ENCODE results near the gene INPP4B.

INPP4B gene

DNA sequence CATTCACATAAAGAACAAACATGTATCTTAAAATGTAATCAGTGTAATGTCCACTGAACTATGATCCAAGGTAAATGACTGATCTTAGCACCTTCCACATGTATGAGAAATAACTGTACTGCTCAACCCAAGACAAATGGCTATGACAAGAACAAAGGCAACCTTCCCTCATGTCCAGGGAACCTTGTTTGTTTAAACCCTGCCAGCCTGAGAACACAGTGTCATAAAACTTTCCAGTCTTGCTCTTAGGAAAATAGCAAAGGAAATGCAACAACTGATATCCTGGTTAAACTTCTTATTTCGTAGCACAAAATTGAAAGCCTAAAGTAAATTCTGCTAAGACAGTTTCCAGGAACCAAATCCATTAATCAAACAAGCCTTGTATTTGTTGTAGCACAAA is 715.4 kb downstream of the INPP4B start:
- H3K14ac ChIP-seq (ENCODE audit: low read length) = no peak overlapping the region
- no peak overlapping the region for H4K8ac ChIP-seq (ENCODE audit: low read depth, low read length)
- H3K36me3 ChIP-seq (replicated peaks in 1 of 2; ENCODE audit: control insufficient read depth in 2 of 2, insufficient read depth in 2 of 2, low read length in 2 of 2) = no peaks in the 10 kb centered on the region
- H3K18ac ChIP-seq (ENCODE audit: low read length) = no peak overlapping the region
- no peak overlapping the region for H2BK12ac ChIP-seq (ENCODE audit: low read length)
- DNase-seq (ENCODE audit: low spot score) = no peak
- H3K4me2 ChIP-seq (ENCODE audit: insufficient read depth, low read length, poor library complexity, severe bottlenecking) = no peak overlapping the region
- WGBS, 2 donors (ENCODE audit: extremely low coverage in 2 of 2, insufficient read length in 2 of 2, insufficient replicate concordance in 1 of 2) = no CpG with 5 or more reads among the region's 1 CpG
- H3K4me3 ChIP-seq (ENCODE audit: low read length in 2 of 2) = no peak overlapping the region
- H2AK5ac ChIP-seq (ENCODE audit: low read depth, low read length) = no peak overlapping the region
- H2BK5ac ChIP-seq (ENCODE audit: low read length) = no peak overlapping the region
- H2AFZ ChIP-seq (ENCODE audit: low read length) = no peak overlapping the region
- no peak overlapping the region for H2BK120ac ChIP-seq (ENCODE audit: low read depth, low read length)
- no peak overlapping the region for H3K9ac ChIP-seq (ENCODE audit: low read depth, low read length, poor library complexity)
- H3K23ac ChIP-seq (ENCODE audit: low read depth, low read length, poor library complexity) = no peak overlapping the region
- no peaks in the 10 kb centered on the region for H3K27me3 ChIP-seq (ENCODE audit: control insufficient read depth in 3 of 3, insufficient read depth in 3 of 3, low read depth in 1 of 3, low read length in 3 of 3)
- H3K79me1 ChIP-seq (ENCODE audit: low read depth, low read length) = no peaks in the 10 kb centered on the region
- H3K4me1 ChIP-seq (ENCODE audit: control insufficient read depth in 2 of 2, insufficient read depth in 1 of 2, low read depth in 1 of 2, low read length in 2 of 2) = no peaks in the 10 kb centered on the region
- no peaks in the 10 kb centered on the region for H3K9me3 ChIP-seq (replicated peaks in 1 of 2; ENCODE audit: control insufficient read depth in 2 of 2, insufficient read depth in 1 of 2, low read depth in 1 of 2, low read length in 2 of 2)
- no peak overlapping the region for H2BK15ac ChIP-seq (ENCODE audit: low read length)
- no peak overlapping the region for H4K91ac ChIP-seq (ENCODE audit: low read depth, low read length, poor library complexity)
- no peak overlapping the region for H3K4ac ChIP-seq (ENCODE audit: low read length)
- no peak overlapping the region for H3K27ac ChIP-seq (replicated peaks; ENCODE audit: low read length)

DNA sequence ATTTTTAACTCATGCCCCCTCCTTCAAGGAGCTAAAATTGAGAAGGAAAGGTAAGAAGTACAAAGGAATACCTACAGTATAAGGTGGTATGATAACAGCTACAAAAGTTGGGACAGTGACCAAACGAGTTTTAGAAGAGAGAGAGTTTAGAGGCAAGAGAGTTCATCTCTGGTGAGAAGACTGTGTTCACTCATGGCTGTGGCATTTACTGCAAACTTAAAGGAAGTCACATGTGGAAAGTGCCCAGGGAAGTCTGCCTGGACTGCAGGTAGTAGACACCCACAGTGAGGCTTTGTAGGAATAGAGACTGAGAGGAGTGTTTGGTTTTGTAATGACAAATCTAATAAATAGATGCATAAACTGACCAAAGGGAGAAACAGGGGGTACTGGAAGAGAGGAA is 716.2 kb downstream of the INPP4B start:
- Histone ChIP-seq H3K4me3 (ENCODE audit: low read length in 2 of 2) (no peak overlapping the region), H3K9ac (ENCODE audit: low read depth, low read length, poor library complexity) (no peak overlapping the region), H3K9me3 (replicated peaks in 1 of 2; ENCODE audit: control insufficient read depth in 2 of 2, insufficient read depth in 1 of 2, low read depth in 1 of 2, low read length in 2 of 2) (no peaks in the 10 kb centered on the region), H3K23ac (ENCODE audit: low read depth, low read length, poor library complexity) (no peak overlapping the region), H2BK12ac (ENCODE audit: low read length) (no peak overlapping the region), H2BK15ac (ENCODE audit: low read length) (no peak overlapping the region), H2BK120ac (ENCODE audit: low read depth, low read length) (no peak overlapping the region), H3K36me3 (replicated peaks in 1 of 2; ENCODE audit: control insufficient read depth in 2 of 2, insufficient read depth in 2 of 2, low read length in 2 of 2) (no peaks in the 10 kb centered on the region), H3K4me2 (ENCODE audit: insufficient read depth, low read length, poor library complexity, severe bottlenecking) (no peak overlapping the region), H4K91ac (ENCODE audit: low read depth, low read length, poor library complexity) (no peak overlapping the region), H3K4me1 (ENCODE audit: control insufficient read depth in 2 of 2, insufficient read depth in 1 of 2, low read depth in 1 of 2, low read length in 2 of 2) (no peaks in the 10 kb centered on the region), H3K79me1 (ENCODE audit: low read depth, low read length) (no peaks in the 10 kb centered on the region), H3K27me3 (ENCODE audit: control insufficient read depth in 3 of 3, insufficient read depth in 3 of 3, low read depth in 1 of 3, low read length in 3 of 3) (no peaks in the 10 kb centered on the region), H3K27ac (replicated peaks; ENCODE audit: low read length) (no peak overlapping the region), H3K4ac (ENCODE audit: low read length) (no peak overlapping the region), H4K8ac (ENCODE audit: low read depth, low read length) (no peak overlapping the region), H3K18ac (ENCODE audit: low read length) (no peak overlapping the region), H3K14ac (ENCODE audit: low read length) (no peak overlapping the region), H2BK5ac (ENCODE audit: low read length) (no peak overlapping the region), H2AFZ (ENCODE audit: low read length) (no peak overlapping the region), H2AK5ac (ENCODE audit: low read depth, low read length) (no peak overlapping the region)
- DNase-seq (ENCODE audit: low spot score) = no peak
- WGBS, 2 donors (ENCODE audit: extremely low coverage in 2 of 2, insufficient read length in 2 of 2, insufficient replicate concordance in 1 of 2) = no CpG with 5 or more reads among the region's 1 CpG

DNA sequence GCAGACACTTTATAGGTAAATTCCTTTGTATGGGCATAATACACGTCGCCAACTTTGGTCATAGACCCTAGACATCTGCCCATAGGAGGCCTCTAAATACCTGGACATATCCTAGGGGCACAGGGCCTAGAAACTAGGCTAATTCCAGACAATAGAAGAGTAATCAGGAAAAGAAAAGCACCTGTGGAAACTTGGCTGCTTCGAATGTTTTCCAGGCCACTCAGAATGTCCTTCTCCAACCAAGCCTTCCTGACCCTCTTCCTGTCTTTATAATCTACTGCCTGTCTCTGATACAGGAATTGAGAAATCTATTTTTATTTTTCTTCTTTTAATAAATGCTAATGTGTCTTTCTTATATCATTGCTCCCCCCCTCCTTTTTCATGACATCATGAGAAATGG is 716.6 kb downstream of the INPP4B start:
- no CpG with 5 or more reads among the region's 3 CpGs for WGBS, 2 donors (ENCODE audit: extremely low coverage in 2 of 2, insufficient read length in 2 of 2, insufficient replicate concordance in 1 of 2)
- Histone ChIP-seq H4K8ac (ENCODE audit: low read depth, low read length) (no peak overlapping the region), H3K4me1 (ENCODE audit: control insufficient read depth in 2 of 2, insufficient read depth in 1 of 2, low read depth in 1 of 2, low read length in 2 of 2) (no peaks in the 10 kb centered on the region), H3K27ac (replicated peaks; ENCODE audit: low read length) (no peak overlapping the region), H3K4me3 (ENCODE audit: low read length in 2 of 2) (no peak overlapping the region), H3K27me3 (ENCODE audit: control insufficient read depth in 3 of 3, insufficient read depth in 3 of 3, low read depth in 1 of 3, low read length in 3 of 3) (no peaks in the 10 kb centered on the region), H3K4ac (ENCODE audit: low read length) (no peak overlapping the region), H3K23ac (ENCODE audit: low read depth, low read length, poor library complexity) (no peak overlapping the region), H2BK12ac (ENCODE audit: low read length) (no peak overlapping the region), H3K9ac (ENCODE audit: low read depth, low read length, poor library complexity) (no peak overlapping the region), H3K14ac (ENCODE audit: low read length) (no peak overlapping the region), H2AFZ (ENCODE audit: low read length) (no peak overlapping the region), H3K4me2 (ENCODE audit: insufficient read depth, low read length, poor library complexity, severe bottlenecking) (no peak overlapping the region), H3K36me3 (replicated peaks in 1 of 2; ENCODE audit: control insufficient read depth in 2 of 2, insufficient read depth in 2 of 2, low read length in 2 of 2) (no peaks in the 10 kb centered on the region), H2AK5ac (ENCODE audit: low read depth, low read length) (no peak overlapping the region), H3K79me1 (ENCODE audit: low read depth, low read length) (no peaks in the 10 kb centered on the region), H2BK15ac (ENCODE audit: low read length) (no peak overlapping the region), H3K9me3 (replicated peaks in 1 of 2; ENCODE audit: control insufficient read depth in 2 of 2, insufficient read depth in 1 of 2, low read depth in 1 of 2, low read length in 2 of 2) (no peaks in the 10 kb centered on the region), H2BK120ac (ENCODE audit: low read depth, low read length) (no peak overlapping the region), H3K18ac (ENCODE audit: low read length) (no peak overlapping the region), H2BK5ac (ENCODE audit: low read length) (no peak overlapping the region), H4K91ac (ENCODE audit: low read depth, low read length, poor library complexity) (no peak overlapping the region)
- DNase-seq (ENCODE audit: low spot score) = no peak

DNA sequence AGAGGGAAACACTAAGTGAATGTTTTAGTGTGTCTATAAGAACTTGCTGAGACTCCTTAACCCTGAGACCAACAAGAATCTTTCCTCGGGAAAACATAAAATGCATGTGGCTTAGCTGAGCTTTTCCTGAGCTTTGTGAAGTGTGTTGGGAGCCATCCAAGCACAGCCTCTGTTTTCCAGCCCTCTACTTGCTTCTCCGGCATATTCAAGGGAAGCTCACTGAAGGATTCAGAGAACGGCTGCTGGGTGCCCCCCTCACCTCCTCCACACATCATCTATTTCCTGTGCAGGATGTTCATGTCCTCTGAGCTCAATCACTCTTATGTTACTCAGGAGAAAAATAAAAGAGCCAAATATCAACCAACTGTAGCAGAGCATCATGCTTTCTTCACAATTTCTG is 717.6 kb downstream of the INPP4B start:
- Histone ChIP-seq H2BK15ac (ENCODE audit: low read length) (no peak overlapping the region), H2BK12ac (ENCODE audit: low read length) (no peak overlapping the region), H3K23ac (ENCODE audit: low read depth, low read length, poor library complexity) (no peak overlapping the region), H4K91ac (ENCODE audit: low read depth, low read length, poor library complexity) (no peak overlapping the region), H2BK5ac (ENCODE audit: low read length) (no peak overlapping the region), H3K4me1 (ENCODE audit: control insufficient read depth in 2 of 2, insufficient read depth in 1 of 2, low read depth in 1 of 2, low read length in 2 of 2) (no peaks in the 10 kb centered on the region), H3K18ac (ENCODE audit: low read length) (no peak overlapping the region), H4K8ac (ENCODE audit: low read depth, low read length) (no peak overlapping the region), H2BK120ac (ENCODE audit: low read depth, low read length) (no peak overlapping the region), H3K9ac (ENCODE audit: low read depth, low read length, poor library complexity) (no peak overlapping the region), H3K4me3 (ENCODE audit: low read length in 2 of 2) (no peak overlapping the region), H3K4ac (ENCODE audit: low read length) (no peak overlapping the region), H3K36me3 (replicated peaks in 1 of 2; ENCODE audit: control insufficient read depth in 2 of 2, insufficient read depth in 2 of 2, low read length in 2 of 2) (no peaks in the 10 kb centered on the region), H3K14ac (ENCODE audit: low read length) (no peak overlapping the region), H3K27ac (replicated peaks; ENCODE audit: low read length) (no peak overlapping the region), H2AK5ac (ENCODE audit: low read depth, low read length) (no peak overlapping the region), H3K9me3 (replicated peaks in 1 of 2; ENCODE audit: control insufficient read depth in 2 of 2, insufficient read depth in 1 of 2, low read depth in 1 of 2, low read length in 2 of 2) (no peaks in the 10 kb centered on the region), H3K27me3 (ENCODE audit: control insufficient read depth in 3 of 3, insufficient read depth in 3 of 3, low read depth in 1 of 3, low read length in 3 of 3) (no peaks in the 10 kb centered on the region), H2AFZ (ENCODE audit: low read length) (no peak overlapping the region), H3K79me1 (ENCODE audit: low read depth, low read length) (no peaks in the 10 kb centered on the region), H3K4me2 (ENCODE audit: insufficient read depth, low read length, poor library complexity, severe bottlenecking) (no peak overlapping the region)
- DNase-seq (ENCODE audit: low spot score) = no peak
- no CpG with 5 or more reads among the region's 3 CpGs for WGBS, 2 donors (ENCODE audit: extremely low coverage in 2 of 2, insufficient read length in 2 of 2, insufficient replicate concordance in 1 of 2)
